ENCODE measurements around the gene GPC6.

Gene GPC6

DNA sequence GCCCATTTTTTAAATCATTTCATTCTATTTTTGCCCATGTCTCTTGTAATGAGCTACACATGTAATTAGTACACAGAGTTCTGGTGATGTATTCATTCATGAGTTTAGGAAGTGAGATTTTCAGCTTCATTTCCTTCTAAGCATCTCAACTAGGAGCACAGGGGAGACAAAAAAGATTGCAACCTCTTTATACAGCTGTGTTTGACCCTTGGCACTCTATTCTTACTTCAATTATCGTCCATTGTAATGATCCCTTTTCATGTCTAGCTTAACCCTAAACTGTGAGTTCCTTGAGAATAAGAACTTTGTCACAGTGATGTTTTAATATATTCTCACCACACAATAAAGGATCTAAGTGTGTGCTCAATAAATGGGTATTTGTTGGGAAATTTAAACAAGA, 67.1 kb downstream of the GPC6 start:
- H3K27ac ChIP-seq (ENCODE audit: extremely low read depth, low read depth, low read length): no peak overlapping the region
- H3K4me1 ChIP-seq (ENCODE audit: control insufficient read depth, insufficient read depth, low read length): no peaks in the 10 kb centered on the region
- TF ChIP-seq ZNF114 (tag by site-specific recombination; IDR thresholded peaks at IDR 0.05): no peak
- TF ChIP-seq YY2 (tag by site-specific recombination; IDR thresholded peaks at IDR 0.05): no peak
- TF ChIP-seq HOXA7 (CRISPR knock-in tag; IDR thresholded peaks at IDR 0.05; ENCODE audit: borderline replicate concordance): no peak
- TF ChIP-seq ZNF274 (IDR thresholded peaks at IDR 0.05; ENCODE audit: low read length): no peak
- TF ChIP-seq ZNF274 (tag by site-specific recombination; IDR thresholded peaks at IDR 0.05; ENCODE audit: borderline replicate concordance): no peak
- H3K9me3 ChIP-seq (ENCODE audit: control insufficient read depth, insufficient read depth, low read depth, low read length): no peaks in the 10 kb centered on the region
- ChIA-PET POLR2A (no interaction called here), CTCF (interaction anchor here (0.7 kb wide), 1 partner anchor 11 kb away, joined by 3 read pairs; no protein-coding TSS in a partner anchor)
- no peaks in the 10 kb centered on the region for H3K36me3 ChIP-seq (ENCODE audit: control insufficient read depth in 2 of 2, insufficient read depth in 1 of 2, low read length in 2 of 2)
- no peak overlapping the region for H3K4me3 ChIP-seq (ENCODE audit: low read depth, low read length)

DNA sequence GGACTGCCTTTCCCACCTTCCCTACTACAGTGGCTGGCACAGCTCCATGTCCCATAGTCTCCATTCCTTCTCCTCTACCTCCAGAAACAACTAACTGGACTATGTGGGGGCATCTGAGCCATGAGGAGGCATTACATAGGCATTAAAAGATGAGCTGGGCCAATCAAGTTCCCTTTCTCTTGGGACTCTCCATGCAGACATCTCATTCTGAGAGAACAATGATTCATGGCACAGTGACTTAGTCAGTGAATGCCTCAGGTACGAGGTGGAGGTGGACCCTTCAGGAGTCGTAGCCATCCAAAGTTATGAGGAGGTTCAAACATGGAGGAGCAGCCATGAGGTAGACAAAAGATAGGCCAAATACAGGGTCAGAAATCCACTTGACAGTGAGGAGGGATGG, 70.0 kb downstream of the GPC6 start:
- CTCF ChIA-PET: interaction anchor here (0.5 kb wide), 1 partner anchor 883 kb away, joined by 4 read pairs; no protein-coding TSS in a partner anchor
- Histone ChIP-seq H3K4me3 (ENCODE audit: low read depth, low read length) (no peak overlapping the region), H3K36me3 (ENCODE audit: control insufficient read depth in 2 of 2, insufficient read depth in 1 of 2, low read length in 2 of 2) (no peaks in the 10 kb centered on the region), H3K4me1 (ENCODE audit: control insufficient read depth, insufficient read depth, low read length) (no peaks in the 10 kb centered on the region), H3K9me3 (ENCODE audit: control insufficient read depth, insufficient read depth, low read depth, low read length) (no peaks in the 10 kb centered on the region), H3K27ac (ENCODE audit: extremely low read depth, low read depth, low read length) (no peak overlapping the region)
- no peak for TF ChIP-seq KLF17 (tag by site-specific recombination; IDR thresholded peaks at IDR 0.05)
- POLR2A ChIA-PET: no interaction called here

DNA sequence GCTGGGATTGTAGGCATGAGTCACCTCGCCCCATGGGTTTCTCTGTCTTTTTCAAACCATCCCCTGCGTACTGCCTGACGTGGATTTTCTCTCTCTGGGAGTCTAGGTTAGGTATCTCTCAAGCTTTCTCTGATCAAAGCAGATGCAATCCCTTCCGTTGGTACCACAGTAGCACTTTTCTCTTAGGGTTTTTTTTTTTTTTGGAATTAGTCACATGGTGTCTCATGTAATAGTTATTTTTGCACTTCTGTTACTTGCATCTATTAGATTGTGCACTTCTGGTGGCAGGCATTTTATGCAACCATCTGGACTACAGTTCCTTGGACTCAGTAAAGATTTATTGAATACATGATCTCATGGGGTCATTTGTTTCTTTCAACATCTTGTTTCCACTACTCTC, 72.1 kb downstream of the GPC6 start:
- peak; percentile 58 for TF ChIP-seq FEZF1 (tag by site-specific recombination; IDR thresholded peaks at IDR 0.05)
- TF ChIP-seq ZNF140 (tag by site-specific recombination; IDR thresholded peaks at IDR 0.05): no peak
- H3K4me3 ChIP-seq (ENCODE audit: low read depth, low read length): no peak overlapping the region
- POLR2A ChIA-PET: no interaction called here
- no peaks in the 10 kb centered on the region for H3K9me3 ChIP-seq (ENCODE audit: control insufficient read depth, insufficient read depth, low read depth, low read length)
- H3K4me1 ChIP-seq (ENCODE audit: control insufficient read depth, insufficient read depth, low read length): no peaks in the 10 kb centered on the region
- CTCF ChIA-PET: no interaction called here
- H3K36me3 ChIP-seq (ENCODE audit: control insufficient read depth in 2 of 2, insufficient read depth in 1 of 2, low read length in 2 of 2): no peaks in the 10 kb centered on the region
- H3K27ac ChIP-seq (ENCODE audit: extremely low read depth, low read depth, low read length): no peak overlapping the region

DNA sequence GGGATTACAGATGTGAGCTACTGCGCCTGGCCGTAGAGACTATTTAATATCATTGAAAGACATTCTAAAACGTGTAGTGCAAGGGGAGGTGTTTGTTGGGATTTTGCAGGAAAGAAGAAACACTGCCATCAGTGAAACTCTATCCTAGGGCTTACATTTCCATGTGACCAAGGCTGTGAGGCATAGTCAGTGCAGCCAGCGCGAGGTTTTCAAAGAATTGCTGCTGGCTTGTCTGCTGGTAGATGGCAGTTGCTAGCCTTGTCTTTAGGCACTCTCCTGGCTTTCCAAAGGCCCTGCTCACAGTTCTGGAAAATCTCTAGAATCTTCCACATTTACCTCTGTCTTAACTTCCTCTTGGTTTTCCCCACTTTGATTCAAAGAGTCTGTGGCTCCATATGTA, 77.5 kb downstream of the GPC6 start:
- Histone ChIP-seq H3K27ac (ENCODE audit: extremely low read depth, low read depth, low read length) (no peak overlapping the region), H3K9me3 (ENCODE audit: control insufficient read depth, insufficient read depth, low read depth, low read length) (no peaks in the 10 kb centered on the region), H3K36me3 (ENCODE audit: control insufficient read depth in 2 of 2, insufficient read depth in 1 of 2, low read length in 2 of 2) (no peaks in the 10 kb centered on the region), H3K4me1 (ENCODE audit: control insufficient read depth, insufficient read depth, low read length) (no peaks in the 10 kb centered on the region), H3K4me3 (ENCODE audit: low read depth, low read length) (no peak overlapping the region)
- TF ChIP-seq ZNF704 (tag by site-specific recombination; IDR thresholded peaks at IDR 0.05) (no peak), ZNF549 (tag by site-specific recombination; IDR thresholded peaks at IDR 0.05) (no peak), ZNF747 (tag by site-specific recombination; IDR thresholded peaks at IDR 0.05) (no peak), ZNF140 (tag by site-specific recombination; IDR thresholded peaks at IDR 0.05) (no peak), REPIN1 (tag by site-specific recombination; IDR thresholded peaks at IDR 0.05; ENCODE audit: low read depth) (no peak)
- TF ChIP-seq, protein P1, sequence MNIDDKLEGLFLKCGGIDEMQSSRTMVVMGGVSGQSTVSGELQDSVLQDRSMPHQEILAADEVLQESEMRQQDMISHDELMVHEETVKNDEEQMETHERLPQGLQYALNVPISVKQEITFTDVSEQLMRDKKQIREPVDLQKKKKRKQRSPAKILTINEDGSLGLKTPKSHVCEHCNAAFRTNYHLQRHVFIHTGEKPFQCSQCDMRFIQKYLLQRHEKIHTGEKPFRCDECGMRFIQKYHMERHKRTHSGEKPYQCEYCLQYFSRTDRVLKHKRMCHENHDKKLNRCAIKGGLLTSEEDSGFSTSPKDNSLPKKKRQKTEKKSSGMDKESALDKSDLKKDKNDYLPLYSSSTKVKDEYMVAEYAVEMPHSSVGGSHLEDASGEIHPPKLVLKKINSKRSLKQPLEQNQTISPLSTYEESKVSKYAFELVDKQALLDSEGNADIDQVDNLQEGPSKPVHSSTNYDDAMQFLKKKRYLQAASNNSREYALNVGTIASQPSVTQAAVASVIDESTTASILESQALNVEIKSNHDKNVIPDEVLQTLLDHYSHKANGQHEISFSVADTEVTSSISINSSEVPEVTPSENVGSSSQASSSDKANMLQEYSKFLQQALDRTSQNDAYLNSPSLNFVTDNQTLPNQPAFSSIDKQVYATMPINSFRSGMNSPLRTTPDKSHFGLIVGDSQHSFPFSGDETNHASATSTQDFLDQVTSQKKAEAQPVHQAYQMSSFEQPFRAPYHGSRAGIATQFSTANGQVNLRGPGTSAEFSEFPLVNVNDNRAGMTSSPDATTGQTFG (tag by site-specific recombination; IDR thresholded peaks at IDR 0.05; ENCODE audit: borderline replicate concordance): no peak
- ChIA-PET CTCF (no interaction called here), POLR2A (no interaction called here)
